ENCODE data around the gene ACTN1. TPM values are rescaled to one million over a fixed set of nuclear protein-coding genes. Genes with fewer than 3 reads are reported as not detected.

Gene ACTN1
- polyA plus RNA-seq, 3 donors, result 41.4 to 75.0 (median 69.4) TPM

GRCh38 chr14:68978172-68978911, 760 bp downstream of the ACTN1 start:
- WGBS (ENCODE audit: insufficient coverage), result under 1% methylated on average over 63 of the region's 72 CpGs
- peak overlapping the region; percentile 77 for H2AFZ ChIP-seq (ENCODE audit: insufficient read depth, low read depth, low read length, poor library complexity, severe bottlenecking)
- intact Hi-C loops (cut with micrococcal nuclease), result loop anchor here in 1 of 2 donors (2.0 to 5.0 kb wide), 2 partner anchors 68 to 114 kb away; no protein-coding TSS in a partner anchor

More at GRCh38 chr14:68978172-68978911, 760 bp downstream of the ACTN1 start:
- Mint-ChIP-seq H3K27me3 (ENCODE audit: low read depth in 3 of 3) (peaks cover 0 to 10% (median 7%) of the 10 kb centered on the region in 3 donors), H3K9me3 (peaks cover 6 to 9% (median 7%) of the 10 kb centered on the region in 7 donors), H3K4me3 (peak overlapping the region; percentile 92 to 96), H3K27ac (peak overlapping the region; percentile 53 to 87 (median 82)), H3K4me1 (peaks cover 37% of the 10 kb centered on the region), H3K36me3 (peaks cover 18 to 21% of the 10 kb centered on the region in 2 donors)
- H3K4me1 ChIP-seq (ENCODE audit: control insufficient read depth in 1 of 2, insufficient read depth in 2 of 2, low read length in 2 of 2), result peaks cover 22 to 34% of the 10 kb centered on the region in 2 donors
- DNase-seq, result peak in 1 of 3 donors; percentile 14
- peaks cover 7% of the 10 kb centered on the region in 2 donors for H3K9me3 ChIP-seq (replicated peaks in 1 of 2; ENCODE audit: control insufficient read depth in 1 of 2, insufficient read depth in 1 of 2, low read length in 2 of 2)
- peak overlapping the region; percentile 72 to 96 (median 93) for H3K4me3 ChIP-seq (replicated peaks in 1 of 3; ENCODE audit: low read depth in 2 of 3, low read length in 3 of 3)
- no peaks in the 10 kb centered on the region for H3K27me3 ChIP-seq (ENCODE audit: control insufficient read depth in 2 of 2, insufficient read depth in 2 of 2, low read length in 2 of 2)
- peak overlapping the region; percentile 66 to 85 for H3K27ac ChIP-seq (ENCODE audit: low read depth in 1 of 2, low read length in 2 of 2)
- H3K36me3 ChIP-seq (replicated peaks in 1 of 2; ENCODE audit: control insufficient read depth in 1 of 2, insufficient read depth in 2 of 2, low read length in 2 of 2), result peaks cover 15 to 18% of the 10 kb centered on the region in 2 donors
- H3K79me2 ChIP-seq (ENCODE audit: insufficient read depth, low read length), result peaks cover 57% of the 10 kb centered on the region
- TF ChIP-seq CTCF (IDR thresholded peaks at IDR 0.05), result no peak
- H3K9ac ChIP-seq (ENCODE audit: insufficient read depth, low read length, poor library complexity, severe bottlenecking), result peak overlapping the region; percentile 82
- peak overlapping the region; percentile 98 for H3K4me2 ChIP-seq (replicated peaks; ENCODE audit: extremely low read depth, low read length, poor library complexity, severe bottlenecking)
- H4K20me1 ChIP-seq (ENCODE audit: insufficient read depth, low read length), result peaks cover 44% of the 10 kb centered on the region

Data from CD14-positive monocyte (primary cell).